ENCODE data around the gene PAX7.
"Not testable (repeated sequence)": the region's sequence is repeated elsewhere in the genome, so short reads cannot be mapped to it uniquely, and the experiment has no call there.

Gene PAX7

DNA sequence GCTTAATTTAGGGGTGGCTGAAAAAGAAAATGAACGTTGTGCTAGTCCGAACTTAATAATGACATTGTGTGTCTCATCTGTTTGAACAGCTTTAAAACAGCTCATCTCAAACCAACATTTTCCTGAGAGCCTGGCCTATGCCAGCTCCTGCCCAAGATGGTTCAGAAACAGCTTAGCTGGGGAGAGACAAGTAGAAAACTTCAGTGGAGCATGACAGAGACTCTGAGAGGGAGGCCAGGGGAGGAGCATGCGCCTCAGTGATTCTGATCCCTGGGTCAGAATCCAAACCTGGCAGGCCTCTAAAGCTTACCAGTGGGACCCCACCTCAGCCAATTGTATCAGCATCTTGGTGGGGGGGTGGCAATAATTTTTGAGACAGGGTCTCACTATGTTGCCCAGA, 129.5 kb downstream of the PAX7 start:
- no peak overlapping the region for H3K4me3 ChIP-seq (ENCODE audit: low read depth, low read length)
- TF ChIP-seq, protein P1, sequence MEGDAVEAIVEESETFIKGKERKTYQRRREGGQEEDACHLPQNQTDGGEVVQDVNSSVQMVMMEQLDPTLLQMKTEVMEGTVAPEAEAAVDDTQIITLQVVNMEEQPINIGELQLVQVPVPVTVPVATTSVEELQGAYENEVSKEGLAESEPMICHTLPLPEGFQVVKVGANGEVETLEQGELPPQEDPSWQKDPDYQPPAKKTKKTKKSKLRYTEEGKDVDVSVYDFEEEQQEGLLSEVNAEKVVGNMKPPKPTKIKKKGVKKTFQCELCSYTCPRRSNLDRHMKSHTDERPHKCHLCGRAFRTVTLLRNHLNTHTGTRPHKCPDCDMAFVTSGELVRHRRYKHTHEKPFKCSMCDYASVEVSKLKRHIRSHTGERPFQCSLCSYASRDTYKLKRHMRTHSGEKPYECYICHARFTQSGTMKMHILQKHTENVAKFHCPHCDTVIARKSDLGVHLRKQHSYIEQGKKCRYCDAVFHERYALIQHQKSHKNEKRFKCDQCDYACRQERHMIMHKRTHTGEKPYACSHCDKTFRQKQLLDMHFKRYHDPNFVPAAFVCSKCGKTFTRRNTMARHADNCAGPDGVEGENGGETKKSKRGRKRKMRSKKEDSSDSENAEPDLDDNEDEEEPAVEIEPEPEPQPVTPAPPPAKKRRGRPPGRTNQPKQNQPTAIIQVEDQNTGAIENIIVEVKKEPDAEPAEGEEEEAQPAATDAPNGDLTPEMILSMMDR (IDR thresholded peaks at IDR 0.05; ENCODE audit: low read depth, low read length): no peak

GRCh38 chr1:18761948-18762840, 131.5 kb downstream of the PAX7 start:
- TF ChIP-seq, protein P1 (IDR thresholded peaks at IDR 0.05; ENCODE audit: low read depth, low read length): no peak
- no peak overlapping the region for H3K4me3 ChIP-seq (ENCODE audit: low read depth, low read length)

DNA sequence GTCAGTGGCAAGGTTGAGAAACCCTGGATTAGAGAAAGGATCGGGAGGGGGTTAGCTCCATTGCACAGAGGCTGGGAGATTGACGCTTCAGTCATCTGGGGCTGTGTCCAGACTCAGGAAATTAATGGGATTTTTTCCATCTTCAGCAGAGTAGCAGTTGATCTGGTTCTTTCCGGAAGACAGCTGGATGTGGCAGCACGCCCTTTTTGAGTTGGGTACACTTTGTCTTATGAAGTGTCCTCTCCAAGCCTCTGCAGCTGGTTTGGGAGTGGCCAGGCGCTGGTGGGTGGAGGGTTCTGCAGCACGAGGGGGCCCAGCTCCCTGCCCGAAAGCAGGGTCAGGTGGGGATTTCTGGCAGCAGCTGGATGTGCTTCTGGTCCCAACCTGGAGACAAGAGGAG, 133.7 kb downstream of the PAX7 start:
- TF ChIP-seq, protein P1 (IDR thresholded peaks at IDR 0.05; ENCODE audit: low read depth, low read length): no peak
- H3K4me3 ChIP-seq (ENCODE audit: low read depth, low read length): no peak overlapping the region

DNA sequence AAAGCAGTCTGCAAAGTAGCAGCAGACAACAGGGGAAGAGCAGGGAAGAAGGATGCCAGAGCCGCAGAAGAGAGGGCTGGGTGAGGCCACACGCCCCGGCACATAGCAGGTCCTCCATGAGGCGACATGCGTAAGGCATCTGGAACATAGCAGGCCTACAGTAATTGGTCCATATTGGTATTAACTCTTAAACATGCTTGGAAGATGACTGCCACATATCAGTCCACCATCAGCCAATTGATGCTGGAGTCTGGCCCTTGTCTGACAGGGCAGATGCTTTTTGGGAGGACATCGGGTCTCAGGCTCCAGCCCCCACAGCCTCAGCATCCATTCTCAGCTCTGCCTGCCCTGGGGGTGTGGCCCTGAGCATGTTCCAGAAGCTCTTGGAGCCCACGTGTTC, 135.1 kb downstream of the PAX7 start:
- TF ChIP-seq, protein P1 (IDR thresholded peaks at IDR 0.05; ENCODE audit: low read depth, low read length): no peak
- H3K4me3 ChIP-seq (ENCODE audit: low read depth, low read length): no peak overlapping the region

DNA sequence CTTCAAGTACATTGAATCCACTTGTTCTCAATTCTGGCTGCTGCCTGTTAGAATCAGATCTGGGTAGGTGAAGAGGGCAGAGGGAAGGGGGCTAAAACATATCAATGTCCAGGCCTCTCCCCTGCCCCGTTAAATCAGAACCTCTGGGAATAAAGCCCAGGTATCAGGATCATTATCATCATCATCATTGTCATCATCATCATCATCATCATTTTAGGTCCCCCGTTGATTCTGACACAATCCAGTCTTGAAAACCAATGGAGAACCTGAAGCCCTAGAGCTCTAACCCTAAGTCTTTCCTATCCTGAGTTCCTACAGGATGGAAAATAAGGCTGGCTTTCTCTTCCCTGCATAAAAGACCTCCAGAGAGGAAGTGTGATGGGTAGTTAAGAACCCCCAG, 135.7 kb downstream of the PAX7 start:
- no peak overlapping the region for H3K4me3 ChIP-seq (ENCODE audit: low read depth, low read length)
- TF ChIP-seq, protein P1 (IDR thresholded peaks at IDR 0.05; ENCODE audit: low read depth, low read length): no peak

- not testable (repeated sequence) for H3K4me3 ChIP-seq (ENCODE audit: low read depth, low read length)
These were observed 136.9 kb downstream of the PAX7 start for GRCh38 chr1:18767576-18767975.

DNA sequence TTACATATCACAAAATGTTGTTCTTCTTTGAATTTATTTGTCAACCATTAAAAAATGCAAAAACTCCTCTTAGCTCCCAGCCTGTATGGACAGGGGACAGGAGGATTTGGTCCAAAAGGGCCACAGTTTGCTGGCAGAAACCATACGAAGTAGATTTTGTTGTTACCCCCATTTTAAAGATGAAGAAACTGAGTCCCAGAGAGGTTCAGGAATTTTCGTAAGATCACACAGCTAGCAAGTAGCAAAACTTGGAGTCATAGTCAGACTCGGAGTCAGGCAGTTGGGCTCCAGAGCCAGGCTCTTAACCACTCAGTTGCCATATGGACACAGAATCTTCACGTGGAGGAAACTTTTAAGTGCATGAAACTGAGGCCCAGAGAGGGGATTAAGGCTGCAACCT, 137.4 kb downstream of the PAX7 start:
- H3K4me3 ChIP-seq (ENCODE audit: low read depth, low read length): no peak overlapping the region
- TF ChIP-seq, protein P1 (IDR thresholded peaks at IDR 0.05; ENCODE audit: low read depth, low read length): no peak

DNA sequence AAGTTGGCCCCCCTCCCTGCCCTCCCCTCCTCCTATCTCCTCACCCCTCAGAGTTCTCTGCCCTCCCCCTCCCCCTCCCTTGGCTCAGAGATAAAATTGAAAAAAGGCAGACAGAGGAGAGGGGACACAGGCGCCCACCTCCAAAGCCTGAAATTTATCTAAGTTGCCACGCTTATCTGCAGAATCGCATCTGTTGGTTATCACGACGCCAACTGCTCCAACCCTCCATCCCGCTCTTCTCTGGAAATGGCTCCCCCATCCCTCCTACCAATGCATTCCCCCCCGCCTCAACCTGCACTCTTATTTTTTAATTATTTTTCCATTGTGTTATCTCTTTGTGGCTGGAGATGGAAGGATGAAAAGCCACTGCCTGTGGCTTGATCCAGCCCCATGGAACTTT, 138.5 kb downstream of the PAX7 start:
- TF ChIP-seq, protein P1 (IDR thresholded peaks at IDR 0.05; ENCODE audit: low read depth, low read length): no peak
- H3K4me3 ChIP-seq (ENCODE audit: low read depth, low read length): no peak overlapping the region
